HG02763 (cell line): ENCODE data around the gene ETHE1.

Experiments used
- ATAC-seq: cut with Tn5 transposase; IDR thresholded peaks from one replicate; pipeline ENCODE4 v1.9.1; 2021; ENCODE audit warnings: mild to moderate bottlenecking, moderate library complexity; ENCODE audit not compliant: unreplicated experiment

Gene ETHE1

GRCh38 chr19:43526884-43527859 lies at the start of gene ETHE1:
ETHE1 (minus strand) TSS chr19:43527201; CDS start chr19:43527177, 24 bp downstream.
- ATAC-seq = peak; percentile 79

GRCh38 chr19:43575955-43576878 lies 49.2 kb upstream of the ETHE1 start:
- no peak for ATAC-seq

GRCh38 chr19:43575156-43575950 lies 48.4 kb upstream of the ETHE1 start, which contains the start of the genes PINLYP and XRCC1:
PINLYP (plus strand) TSS chr19:43575801; CDS start chr19:43577192, 1,391 bp downstream.
XRCC1 (minus strand) TSS chr19:43575527; CDS start chr19:43575458, 69 bp downstream.
- ATAC-seq = peak; percentile 95

- no peak for ATAC-seq
Measured at GRCh38 chr19:43574424-43575155, 47.6 kb upstream of the ETHE1 start.

- no peak for ATAC-seq
Measured at GRCh38 chr19:43572171-43572588, 45.2 kb upstream of the ETHE1 start.

GRCh38 chr19:43570174-43570791 lies 43.3 kb upstream of the ETHE1 start:
- no peak for ATAC-seq

GRCh38 chr19:43569657-43570056 lies 42.7 kb upstream of the ETHE1 start:
- ATAC-seq = no peak

GRCh38 chr19:43564800-43565199 lies 37.8 kb upstream of the ETHE1 start:
- ATAC-seq = no peak

- no peak for ATAC-seq
Measured at GRCh38 chr19:43563816-43564457, 36.9 kb upstream of the ETHE1 start.

- ATAC-seq = peak; percentile 67
Measured at GRCh38 chr19:43562698-43563241, 35.8 kb upstream of the ETHE1 start.

GRCh38 chr19:43562226-43562697 lies 35.3 kb upstream of the ETHE1 start:
- no peak for ATAC-seq

GRCh38 chr19:43561139-43561970 lies 34.4 kb upstream of the ETHE1 start:
- ATAC-seq = no peak

- no peak for ATAC-seq
Measured at GRCh38 chr19:43560687-43561086, 33.7 kb upstream of the ETHE1 start.

GRCh38 chr19:43555185-43555770 lies 28.3 kb upstream of the ETHE1 start:
- no peak for ATAC-seq

GRCh38 chr19:43554317-43554895 lies 27.4 kb upstream of the ETHE1 start:
- ATAC-seq = no peak

- no peak for ATAC-seq
Measured at GRCh38 chr19:43553656-43554055, 26.7 kb upstream of the ETHE1 start.

GRCh38 chr19:43552616-43553015 lies 25.6 kb upstream of the ETHE1 start:
- ATAC-seq = no peak
